Activated T-cell treated with anti-CD3 and anti-CD28 coated beads for 1 hour (primary cell): Measurements from ENCODE around the gene NPW.

Experiments used
- DNase-seq: peaks from one replicate; pipeline ENCODE4 v3.0.0-alpha.2; 2020; ENCODE audit warnings: low read depth

NPW gene

DNA sequence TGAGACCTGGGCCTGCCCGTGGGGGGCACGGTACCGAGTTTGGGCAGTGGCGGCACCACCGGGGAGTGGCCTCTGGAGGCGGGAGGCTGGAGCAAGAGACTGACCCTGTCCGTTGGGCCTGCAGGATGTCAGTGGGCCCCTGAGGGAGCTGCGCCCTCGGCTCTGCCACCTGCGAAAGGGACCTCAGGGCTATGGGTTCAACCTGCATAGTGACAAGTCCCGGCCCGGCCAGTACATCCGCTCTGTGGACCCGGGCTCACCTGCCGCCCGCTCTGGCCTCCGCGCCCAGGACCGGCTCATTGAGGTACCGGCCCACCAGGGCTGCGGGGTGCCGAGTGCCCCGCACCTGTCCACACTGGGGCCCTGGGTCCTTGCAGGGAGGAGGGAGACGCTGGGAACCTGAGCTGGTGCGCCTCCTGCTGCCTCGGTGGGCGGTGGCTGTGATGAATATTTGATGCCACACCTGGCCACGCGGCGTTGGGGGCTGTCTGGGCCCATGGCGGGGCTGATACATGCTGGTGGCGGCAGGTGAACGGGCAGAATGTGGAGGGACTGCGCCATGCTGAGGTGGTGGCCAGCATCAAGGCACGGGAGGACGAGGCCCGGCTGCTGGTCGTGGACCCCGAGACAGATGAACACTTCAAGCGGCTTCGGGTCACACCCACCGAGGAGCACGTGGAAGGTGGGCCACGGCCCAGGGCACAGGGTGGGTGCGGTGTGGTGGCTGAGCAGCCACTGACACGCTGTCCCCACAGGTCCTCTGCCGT, 16.8 kb downstream of the NPW start:
- DNase-seq: no peak

DNA sequence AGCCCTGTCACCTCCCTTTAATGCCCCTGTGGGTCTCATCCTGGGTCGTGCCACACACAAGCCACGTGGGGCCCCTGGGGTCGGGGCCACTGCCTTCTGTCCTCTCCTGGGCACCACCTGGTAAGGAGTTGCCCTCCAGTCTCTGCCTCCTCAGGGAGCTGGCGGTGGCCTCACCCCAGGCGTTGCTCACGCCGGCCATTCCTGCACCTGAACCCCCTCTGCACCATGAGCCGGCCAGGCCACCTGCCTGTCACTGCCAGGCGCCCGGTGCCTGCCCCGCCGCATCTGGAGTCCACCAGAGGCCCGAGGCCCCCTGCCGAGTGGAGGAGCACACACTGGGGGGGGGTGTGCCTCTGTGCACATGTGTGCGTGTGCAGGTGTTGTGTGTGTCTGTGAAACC, 17.5 kb downstream of the NPW start:
- DNase-seq: no peak

DNA sequence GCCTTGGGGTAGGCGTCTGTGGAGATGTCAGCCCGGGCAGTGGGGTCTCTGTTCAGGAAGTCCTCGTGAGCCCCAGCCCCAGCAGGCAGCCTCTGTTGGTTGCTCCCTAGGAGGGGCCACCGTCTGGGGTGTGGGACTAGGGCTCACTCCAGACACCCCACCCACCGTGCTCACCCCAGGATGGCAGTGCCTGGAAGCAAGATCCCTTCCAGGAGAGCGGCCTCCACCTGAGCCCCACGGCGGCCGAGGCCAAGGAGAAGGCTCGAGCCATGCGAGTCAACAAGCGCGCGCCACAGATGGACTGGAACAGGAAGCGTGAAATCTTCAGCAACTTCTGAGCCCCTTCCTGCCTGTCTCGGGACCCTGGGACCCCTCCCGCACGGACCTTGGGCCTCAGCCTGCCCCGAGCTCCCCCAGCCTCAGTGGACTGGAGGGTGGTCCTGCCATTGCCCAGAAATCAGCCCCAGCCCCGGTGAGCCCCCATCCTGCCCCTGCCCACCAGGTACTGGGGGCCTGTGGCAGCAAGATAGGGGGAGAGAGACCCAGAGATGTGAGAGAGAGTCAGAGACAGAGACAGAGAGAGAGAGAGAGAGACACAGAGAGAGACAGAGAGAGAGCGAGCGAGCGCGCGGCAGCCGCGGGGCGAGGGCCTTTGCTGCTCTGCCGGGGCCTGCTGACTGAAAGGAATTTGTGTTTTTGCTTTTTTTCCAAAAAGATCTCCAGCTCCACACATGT, 18.2 kb downstream of the NPW start:
- DNase-seq: no peak

DNA sequence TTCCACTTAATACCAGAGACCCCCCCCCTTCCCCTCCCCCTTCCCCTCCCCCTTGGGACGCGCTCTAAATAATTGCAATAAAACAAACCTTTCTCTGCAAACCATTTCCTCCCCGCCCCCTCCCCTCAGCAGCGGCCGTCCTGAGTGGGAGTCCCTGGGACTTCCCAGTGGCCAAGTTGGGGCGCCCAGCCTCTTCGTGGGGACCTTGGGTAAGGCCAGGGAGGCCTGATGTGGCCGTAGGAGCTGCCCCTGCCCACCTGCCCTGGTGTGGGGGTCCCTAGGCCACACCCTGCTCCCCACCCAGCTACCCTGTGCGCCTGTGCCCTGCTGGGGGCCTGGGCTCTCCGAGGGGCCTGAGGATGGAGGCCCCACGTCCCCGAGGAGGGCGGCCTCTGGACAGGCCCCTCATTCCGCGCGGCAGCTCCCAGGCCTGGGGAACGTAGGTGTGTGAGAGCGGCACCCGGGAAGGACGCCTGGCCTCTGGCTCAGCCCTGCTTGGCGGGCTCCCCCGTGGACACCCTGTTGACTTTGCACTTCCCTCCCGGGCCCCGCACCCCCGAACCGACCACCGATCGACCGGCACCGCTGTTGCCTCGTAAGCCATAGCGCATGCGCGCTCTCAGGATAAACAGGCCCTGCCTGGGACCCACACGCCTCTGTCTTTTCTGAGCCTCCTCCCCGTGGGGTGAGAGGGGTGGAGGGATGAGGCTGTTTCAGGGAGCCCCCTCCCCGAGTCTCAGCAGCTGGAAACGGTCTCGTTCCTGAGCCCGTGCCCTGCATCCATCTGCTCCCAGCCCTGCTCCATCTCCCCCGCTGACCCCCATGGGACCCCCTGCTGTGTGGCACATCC, 19.0 kb downstream of the NPW start:
- no peak for DNase-seq

DNA sequence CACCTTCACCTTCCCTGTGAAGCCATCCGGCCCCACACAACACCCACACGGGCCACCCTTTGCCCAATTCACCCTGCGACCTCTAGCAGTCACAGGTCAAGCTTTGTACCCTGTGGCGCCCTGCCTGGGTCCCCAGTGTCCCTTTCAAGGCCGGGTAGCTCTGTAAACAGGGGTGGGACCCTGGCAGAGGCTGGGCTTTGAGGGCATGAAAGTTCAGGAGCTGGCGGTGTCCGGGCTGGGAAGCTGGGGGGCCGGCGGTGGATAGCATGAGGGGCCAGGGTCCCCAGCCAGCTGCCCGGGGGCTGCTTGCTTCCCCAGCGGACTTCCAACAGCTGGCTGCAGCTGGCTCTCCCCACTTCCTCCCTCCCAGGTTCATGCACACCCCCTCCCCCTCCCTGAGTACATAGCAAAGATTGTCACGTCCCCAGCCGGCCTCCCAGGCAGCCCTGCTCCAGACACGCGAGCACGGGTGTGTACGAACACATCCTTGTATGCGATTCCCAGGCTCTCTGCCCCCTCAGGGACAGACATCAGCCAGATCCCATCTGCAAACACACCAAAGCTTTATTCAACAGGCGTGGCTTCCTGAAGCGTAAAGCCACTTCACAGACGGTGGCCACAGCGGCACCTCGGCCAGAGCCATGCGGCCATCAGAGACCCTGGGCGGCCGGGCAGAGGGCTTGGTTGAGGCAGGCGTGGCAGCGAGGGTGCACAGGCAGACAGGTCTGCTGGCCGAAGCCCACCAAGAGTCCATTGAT, 19.9 kb downstream of the NPW start:
- no peak for DNase-seq

DNA sequence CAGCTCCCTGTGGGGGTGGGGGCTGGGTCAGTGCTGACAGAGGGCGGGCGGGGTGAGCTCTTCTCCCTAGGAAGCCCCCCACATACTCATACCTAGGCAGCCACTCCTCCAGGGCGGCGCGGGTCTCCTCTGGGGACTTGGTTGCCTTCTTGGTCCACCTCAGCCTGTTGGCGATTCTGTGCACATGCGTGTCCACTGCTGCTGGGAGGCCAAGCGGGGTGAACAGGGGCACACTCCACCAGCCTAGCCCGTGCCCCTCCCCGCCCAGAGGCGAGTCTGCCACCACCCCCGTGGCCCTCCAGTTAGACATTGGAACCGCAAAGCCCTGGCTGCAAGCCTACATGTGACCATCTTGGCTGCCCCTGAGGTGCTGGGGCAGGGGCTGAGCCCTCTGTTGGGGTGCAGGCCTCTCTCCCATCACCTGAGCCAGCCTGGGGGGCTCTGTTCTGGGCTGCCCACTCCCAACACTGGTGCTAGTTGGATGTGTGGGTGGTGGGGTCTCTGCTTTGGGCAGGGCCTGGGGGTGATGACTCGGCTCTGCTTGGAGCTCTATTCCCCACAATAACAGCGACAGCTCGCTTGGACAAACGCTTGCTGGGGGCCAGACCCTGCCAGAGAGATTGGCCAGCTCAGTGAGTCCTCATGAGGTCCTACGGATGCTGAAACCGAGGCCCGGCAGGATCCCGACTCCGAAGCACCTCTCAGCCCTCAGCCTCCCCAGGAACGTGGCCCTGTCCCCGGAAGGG, 20.6 kb downstream of the NPW start:
- DNase-seq: no peak

DNA sequence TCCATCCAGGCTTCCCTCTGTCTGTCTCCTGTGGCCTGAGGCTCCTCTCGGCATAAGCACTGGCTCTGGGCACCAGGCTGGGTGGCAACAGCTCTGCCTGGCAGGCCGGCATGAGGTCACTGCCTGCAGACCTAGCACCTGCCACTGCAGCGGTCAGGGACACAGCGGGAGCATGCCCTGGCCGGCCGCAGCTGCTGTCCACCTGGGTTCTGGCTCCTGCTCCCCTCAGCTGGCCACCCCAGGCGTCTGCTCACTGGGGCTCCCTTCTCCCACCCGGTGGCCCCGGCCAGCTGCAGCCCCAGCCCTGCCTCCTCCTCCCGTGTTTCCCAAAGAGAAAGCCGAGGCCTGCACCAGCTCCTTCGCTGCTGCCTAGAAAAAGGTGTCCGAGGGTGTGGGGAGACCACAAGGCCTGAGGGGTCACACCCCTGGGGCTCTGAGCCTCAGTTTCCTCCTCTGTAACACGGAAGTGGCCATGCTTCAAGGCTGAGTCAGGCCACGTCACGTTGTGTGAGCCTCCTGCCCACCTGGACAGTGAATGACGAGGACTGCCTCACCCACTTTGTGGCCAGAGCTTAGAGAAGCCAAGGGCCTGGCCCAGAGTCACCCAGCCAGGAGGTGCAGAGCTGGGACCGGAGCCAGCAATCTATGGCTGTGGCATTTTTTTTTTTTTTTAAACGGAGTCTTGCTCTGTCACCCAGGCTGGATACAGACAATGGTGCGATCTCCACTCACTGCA, 21.4 kb downstream of the NPW start:
- no peak for DNase-seq

DNA sequence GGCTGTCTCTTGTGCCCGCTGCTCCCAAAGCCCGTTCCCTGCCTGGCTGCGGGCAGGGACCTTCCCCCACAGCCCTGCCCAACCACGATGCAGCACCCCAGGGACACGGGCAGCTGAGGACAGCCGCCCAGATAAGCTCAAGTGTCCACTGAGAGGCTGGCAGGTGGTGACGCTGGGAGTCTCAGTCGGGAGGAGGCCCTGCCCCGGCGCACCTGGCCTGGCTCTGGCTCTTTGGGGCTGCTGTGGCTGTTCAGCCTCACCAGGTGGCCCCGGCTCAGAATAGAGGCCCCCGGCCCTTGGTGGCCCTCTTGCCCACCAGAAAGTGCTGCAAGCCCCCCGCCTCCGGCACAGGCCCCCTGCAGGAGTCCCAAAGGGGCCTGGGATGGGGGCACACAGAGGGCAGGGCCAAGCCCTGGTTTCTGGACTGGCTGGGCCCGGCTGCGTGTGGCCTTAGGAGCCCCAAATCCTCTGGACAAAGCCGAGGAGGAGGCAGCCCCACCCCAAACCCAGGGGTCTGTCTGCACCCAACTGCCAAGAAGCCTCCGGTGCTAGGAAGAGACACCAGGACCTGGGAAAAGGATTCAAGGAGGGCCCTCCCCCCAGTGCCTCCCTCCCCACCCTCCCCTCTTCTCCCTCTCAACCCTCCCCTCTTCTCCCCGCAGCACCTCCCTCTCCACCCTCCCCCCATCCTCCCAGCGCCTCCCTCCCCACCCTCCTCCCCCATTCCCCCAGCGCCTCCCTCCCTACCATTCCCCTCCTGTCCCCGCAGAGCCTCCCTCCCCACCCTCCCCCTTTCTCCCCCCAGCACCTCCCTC, 22.8 kb downstream of the NPW start:
- no peak for DNase-seq

DNA sequence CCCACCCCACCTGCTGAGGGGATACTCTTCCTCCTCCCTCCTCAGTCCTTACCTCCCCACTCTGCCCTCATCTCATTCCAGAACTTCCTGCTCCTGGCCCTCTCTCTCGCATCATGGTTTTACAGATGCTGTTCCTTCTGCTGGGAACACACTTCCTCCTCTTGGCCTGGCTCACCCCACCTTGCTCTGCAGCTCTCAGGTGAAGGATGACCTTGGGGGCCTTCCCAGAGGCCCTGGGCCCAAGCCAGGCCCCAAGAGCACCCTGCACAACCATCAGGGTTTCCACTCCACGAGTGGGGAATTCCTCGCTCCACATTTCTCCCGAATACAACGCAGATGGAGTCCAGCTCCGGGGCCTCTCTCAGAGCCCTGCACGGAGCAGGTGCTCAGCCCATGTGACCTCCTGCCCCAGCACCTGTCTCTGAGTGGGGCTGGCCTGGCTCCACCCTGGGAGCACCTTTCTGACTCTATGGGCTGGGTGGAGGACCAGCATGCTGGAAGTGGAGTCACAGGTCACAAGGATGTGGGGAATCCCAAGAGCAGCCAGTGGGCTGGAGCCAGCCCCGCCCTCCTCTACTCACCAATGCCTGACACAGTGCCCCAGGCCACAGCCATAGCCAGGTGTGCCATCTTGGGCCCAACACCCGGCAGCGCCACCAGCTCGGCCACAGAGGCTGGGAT, 23.5 kb downstream of the NPW start:
- DNase-seq: no peak

DNA sequence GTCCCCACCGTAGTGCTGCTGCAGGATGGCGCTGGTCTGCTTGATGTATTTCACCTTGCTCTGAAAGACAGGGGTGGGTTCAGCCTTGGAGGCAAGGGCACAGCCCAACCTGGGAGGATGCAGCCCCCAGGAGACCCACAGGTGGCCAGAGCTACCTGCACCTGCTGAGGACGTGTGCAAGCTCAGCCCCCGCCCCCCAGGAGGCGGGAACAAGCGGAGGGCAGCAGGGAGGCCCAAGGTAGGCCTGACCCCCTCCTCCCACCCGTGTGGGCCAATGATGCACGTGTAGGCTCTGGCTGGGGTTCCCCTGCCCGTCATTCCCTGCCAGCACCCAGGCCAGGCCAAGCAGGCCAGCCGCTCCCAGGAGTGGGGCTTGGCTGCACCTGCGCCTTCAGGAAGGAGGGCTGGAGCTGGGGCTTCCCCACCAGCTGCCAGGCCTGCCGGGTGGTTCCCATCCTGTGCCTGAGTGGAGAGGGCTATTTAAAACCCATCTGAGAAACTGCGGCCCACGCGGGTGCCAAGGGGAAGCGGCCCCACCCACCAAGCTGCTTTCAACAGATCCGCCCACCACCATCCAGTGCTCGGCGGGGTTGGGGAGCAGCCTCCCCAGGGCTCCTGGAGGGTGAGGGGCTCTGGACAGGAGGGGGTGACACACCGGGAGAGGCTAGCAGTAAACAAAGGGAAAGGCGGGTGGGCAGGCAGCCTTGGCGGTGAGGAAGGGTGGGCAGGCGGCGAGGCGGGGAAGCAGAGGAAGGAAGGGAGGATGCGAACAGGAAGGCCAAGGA, 24.3 kb downstream of the NPW start:
- DNase-seq: no peak

DNA sequence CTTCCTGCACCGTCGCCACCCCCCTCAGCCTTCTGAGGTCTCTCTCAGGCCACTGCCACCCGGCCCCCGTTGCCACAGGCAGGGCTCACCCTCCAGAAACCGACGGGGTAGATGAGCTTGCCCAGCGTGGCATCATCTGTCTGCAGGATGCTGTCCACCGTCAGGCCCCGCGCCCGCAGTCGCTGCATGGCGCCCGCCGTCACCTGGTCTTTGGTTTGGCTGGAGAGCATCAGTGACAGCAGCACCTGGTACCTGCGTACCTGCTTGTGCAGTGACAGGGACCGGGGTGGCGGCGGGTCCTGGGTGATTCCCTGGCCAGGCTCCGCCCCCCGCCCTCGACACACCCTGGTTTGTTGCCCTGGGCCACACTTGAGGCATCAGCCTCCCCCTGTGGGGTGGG, 25.0 kb downstream of the NPW start:
- DNase-seq: no peak

DNA sequence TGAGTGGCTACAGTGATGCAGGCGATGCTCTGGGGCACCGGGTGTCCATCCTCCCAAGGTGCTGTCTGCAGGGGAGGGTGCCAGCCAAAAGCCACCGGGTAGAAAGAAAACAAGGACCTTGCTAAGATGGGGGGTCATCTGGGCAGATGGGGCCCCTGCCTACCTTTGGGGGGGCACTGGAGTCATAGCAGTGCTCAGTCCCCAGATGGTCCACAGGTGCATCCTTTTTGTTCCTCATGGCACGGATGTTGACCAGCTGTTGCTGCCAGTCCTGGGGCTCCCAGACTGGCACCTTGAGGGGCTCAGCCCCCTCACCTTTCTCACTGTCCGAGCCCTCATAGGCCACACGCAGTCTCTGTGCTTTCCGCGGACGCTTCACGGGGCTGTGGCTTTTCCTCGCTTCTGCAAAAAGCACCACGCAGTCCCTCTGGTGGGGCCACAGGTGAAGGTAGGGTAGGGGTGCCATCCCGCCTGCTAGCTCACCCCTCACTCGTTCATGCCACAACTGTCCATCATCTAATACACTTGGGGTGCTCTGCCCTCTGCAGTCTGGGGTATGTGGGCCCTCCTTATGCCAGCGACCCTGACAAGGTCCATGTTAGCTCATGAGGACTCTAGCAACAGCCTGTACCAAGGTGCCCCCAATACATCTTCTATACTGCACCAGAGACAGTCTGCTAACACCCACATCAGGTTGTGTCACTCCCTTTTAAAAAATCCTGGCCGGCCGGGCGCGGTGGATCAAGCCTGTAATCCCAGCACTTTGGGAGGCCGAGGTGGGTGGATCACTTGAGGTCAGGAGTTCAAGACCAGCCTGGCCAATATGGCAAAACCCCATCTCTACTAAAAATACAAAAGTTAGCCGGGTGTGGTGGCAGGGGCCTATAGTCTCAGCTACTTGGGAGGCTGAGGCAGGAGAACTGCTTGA, 26.6 kb downstream of the NPW start:
- DNase-seq: no peak

DNA sequence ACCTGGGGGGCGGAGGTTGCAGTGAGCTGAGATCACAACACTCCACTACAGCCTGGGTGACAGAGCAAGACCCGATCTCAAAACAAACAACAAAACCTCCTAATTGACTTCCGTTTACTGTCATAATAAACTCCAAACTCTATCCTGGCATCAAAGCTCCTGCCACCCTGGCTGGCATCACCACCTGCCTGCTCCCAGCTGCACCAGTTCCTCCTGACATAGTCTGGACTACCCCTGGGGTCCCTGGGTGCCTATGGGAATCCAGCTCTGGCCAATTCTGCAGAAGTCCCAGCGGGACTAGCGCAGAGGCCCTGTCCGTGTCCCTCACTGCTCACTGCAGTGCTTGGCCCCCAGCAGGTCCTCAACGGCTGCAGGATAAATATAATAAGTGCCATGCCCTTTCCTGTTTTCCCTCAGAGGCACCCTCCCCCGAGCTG, 27.3 kb downstream of the NPW start:
- no peak for DNase-seq

DNA sequence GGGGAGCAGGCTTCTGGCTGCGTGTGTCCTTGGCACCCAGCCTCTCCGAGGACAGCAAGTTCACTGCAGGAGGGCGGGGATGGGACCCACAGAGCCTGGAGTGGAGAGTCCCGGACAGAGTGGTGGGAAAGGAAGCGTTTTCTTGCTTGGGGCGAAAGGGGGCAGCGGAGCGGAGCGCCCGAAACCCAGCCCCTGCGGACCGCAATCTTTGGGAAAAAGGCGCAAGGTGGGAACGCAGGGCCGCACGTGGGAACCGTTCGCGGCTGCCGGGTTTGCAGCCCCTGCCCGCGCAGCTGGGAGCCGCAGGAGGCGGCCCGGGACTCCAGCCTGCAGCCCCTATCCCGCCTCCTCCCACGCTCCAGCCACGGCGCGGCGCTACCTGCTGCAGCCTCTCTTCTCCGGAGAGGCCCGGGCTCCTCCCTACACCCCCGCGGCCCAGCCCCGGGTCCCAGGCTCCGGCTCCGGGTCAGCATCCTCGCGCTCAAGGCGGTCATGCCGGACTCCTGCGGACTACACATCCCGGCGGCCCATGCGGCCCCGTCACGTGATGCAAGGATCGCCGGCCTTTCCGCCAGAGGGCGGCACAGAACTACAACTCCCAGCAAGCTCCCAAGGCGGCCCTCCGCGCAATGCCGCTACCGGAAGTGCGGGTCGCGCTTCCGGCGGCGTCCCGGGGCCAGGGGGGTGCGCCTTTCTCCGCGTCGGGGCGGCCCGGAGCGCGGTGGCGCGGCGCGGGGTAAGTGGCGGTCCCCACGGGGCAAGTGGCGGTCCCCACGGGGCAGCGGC, 27.9 kb downstream of the NPW start, which contains the start of the genes NTHL1 and TSC2:
TSS of gene NTHL1 (minus strand) at position 505 of the 786 bp plus-strand sequence. CDS start at position 494, 11 bp downstream.
TSS of gene TSC2 (plus strand) at position 656 of the 786 bp plus-strand sequence. CDS start 631 bp downstream, outside the sequence.
- peak; percentile 87 for DNase-seq

DNA sequence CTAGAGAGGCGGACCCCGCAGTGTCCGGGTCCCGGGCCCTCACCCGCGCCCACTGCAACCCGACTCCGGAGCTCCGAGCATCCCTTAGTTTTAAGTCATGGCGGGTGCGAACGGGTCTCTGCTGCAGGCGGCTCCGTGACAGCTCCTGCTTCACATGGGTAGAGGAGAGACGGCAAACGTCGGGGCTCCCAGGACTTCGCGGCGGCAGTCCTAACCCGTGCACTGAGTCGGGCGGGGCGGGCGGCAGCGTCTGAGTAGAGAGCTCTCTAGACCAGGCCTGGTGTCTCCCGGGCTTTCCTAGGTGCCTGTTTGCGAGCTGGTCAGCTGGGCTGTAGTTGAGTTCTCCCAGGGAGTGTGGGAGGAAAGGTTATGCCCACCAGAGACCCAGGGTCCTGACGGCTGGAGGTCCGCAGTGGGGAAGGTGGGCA, 28.5 kb downstream of the NPW start:
- no peak for DNase-seq

DNA sequence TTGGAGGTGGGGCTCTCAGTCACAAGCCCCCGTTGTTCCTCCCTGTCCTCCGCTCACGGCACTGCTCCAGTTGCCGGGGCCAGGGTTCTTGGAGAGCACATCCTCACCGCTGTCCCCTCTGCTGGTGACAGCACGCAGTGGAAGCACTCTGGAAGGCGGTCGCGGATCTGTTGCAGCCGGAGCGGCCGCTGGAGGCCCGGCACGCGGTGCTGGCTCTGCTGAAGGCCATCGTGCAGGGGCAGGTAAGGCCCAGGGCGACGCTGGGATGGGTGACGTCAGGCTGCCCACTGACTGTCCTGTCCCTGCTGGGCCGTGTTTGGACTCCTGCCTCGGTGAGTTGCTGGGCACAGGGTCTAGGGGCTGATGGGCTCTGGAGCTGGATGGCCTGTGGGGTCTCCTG, 33.6 kb downstream of the NPW start:
- no peak for DNase-seq
